Measurements from ENCODE around the gene SLC37A1. TPM values are rescaled to one million over a fixed set of nuclear protein-coding genes. Genes with fewer than 3 reads are reported as not detected.
A peak's percentile ranks its signal among the peaks of the same experiment; 100 is the strongest.

Gene SLC37A1
- total RNA-seq, 1 experiment from 2014 or later = 4.9 TPM

DNA sequence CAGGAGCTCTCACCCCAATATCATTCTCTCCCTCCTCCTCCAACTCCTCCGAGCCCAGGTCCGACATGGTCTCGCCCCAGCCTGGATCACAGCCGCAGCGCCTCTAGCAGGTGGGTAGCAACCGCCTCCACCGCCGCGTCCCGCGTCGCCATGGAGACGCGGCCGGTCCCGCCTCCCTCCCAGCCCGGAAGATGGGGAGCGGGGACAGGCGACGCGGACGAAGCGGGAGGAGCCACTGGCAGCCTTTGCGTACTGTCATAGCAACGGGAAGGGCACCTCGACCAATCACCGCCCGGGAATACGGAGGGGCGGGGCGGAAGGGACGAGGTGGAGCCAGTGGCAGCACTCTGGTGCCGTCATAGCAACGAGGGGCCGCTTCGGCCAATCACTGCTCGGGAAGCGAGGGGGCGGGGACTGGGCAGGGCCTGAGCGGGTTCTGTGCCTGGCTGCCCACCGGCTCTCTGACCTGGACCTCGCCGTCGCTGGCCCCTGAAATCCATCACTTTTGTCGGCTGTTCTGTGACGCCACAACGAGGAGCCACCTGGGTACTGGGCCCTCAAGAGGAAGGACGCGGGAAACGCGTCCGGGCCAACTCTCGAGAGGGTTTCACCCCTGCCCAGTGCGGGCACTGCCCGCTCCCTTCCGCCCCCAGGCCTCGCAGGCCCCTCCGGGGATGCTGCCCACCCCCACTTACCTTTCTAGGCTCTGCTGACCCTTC is 17.4 kb upstream of the SLC37A1 start, which contains the start of gene RSPH1:
TSS of gene RSPH1 (minus strand) at position 105 of the 719 bp plus-strand sequence. CDS start at position 67, 38 bp downstream.
- intact Hi-C loops (cut with micrococcal nuclease) = no loop called here
- ChIA-PET CTCF (interaction anchor here (0.6 to 1.8 kb wide), 4 partner anchors 9 to 596 kb away, joined by 3 to 8 read pairs (median 4); no protein-coding TSS in a partner anchor), POLR2A (interaction anchor here (0.6 to 2.8 kb wide), 7 partner anchors 8 to 297 kb away, joined by 3 to 29 read pairs (median 4); partner anchors contain the start of gene SLC37A1)
- H3K36me3 Mint-ChIP-seq (ENCODE audit: insufficient read depth, unreplicated experiment) = no peaks in the 10 kb centered on the region
- BruUV-seq (replicated peaks) = no TSS peak
- peak within 1 kb of the TSS; percentile 85 for H3K4me3 Mint-ChIP-seq (ENCODE audit: unreplicated experiment)
- H3K27me3 Mint-ChIP-seq (ENCODE audit: insufficient read depth, unreplicated experiment) = no peaks in the 10 kb centered on the region
- peak within 1 kb of the TSS; percentile 90 for H3K27ac Mint-ChIP-seq (ENCODE audit: low read depth, unreplicated experiment)
- peaks cover 7% of the 10 kb centered on the region for H3K4me1 Mint-ChIP-seq (ENCODE audit: insufficient read depth, unreplicated experiment)
- H3K9me3 Mint-ChIP-seq (ENCODE audit: unreplicated experiment) = no peaks in the 10 kb centered on the region
- DNase-seq (ENCODE audit: unreplicated experiment) = peak; percentile 99
- TF ChIP-seq, protein P1, sequence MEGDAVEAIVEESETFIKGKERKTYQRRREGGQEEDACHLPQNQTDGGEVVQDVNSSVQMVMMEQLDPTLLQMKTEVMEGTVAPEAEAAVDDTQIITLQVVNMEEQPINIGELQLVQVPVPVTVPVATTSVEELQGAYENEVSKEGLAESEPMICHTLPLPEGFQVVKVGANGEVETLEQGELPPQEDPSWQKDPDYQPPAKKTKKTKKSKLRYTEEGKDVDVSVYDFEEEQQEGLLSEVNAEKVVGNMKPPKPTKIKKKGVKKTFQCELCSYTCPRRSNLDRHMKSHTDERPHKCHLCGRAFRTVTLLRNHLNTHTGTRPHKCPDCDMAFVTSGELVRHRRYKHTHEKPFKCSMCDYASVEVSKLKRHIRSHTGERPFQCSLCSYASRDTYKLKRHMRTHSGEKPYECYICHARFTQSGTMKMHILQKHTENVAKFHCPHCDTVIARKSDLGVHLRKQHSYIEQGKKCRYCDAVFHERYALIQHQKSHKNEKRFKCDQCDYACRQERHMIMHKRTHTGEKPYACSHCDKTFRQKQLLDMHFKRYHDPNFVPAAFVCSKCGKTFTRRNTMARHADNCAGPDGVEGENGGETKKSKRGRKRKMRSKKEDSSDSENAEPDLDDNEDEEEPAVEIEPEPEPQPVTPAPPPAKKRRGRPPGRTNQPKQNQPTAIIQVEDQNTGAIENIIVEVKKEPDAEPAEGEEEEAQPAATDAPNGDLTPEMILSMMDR (IDR thresholded peaks at IDR 0.05; ENCODE audit: unreplicated experiment) = no peak

DNA sequence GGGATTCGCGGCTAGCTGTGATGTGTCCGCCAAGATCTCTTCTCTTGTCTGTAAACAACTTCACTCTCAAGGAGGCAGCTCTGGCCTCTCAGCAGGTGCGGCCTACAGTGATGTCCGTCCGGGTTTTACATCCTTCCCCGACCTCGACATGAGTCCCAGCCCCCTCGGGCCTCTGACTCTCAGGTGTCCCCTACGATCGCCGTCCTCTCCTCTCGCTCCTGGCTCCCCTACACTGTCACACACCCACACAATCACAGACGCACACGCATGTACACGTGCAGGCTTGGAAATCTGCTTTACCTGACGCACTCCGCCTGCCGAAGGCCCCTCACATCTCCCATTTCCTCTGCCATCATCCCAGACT is 16.8 kb upstream of the SLC37A1 start:
- POLR2A ChIA-PET = interaction anchor here (1.0 to 2.8 kb wide), 3 partner anchors 9 to 23 kb away, joined by 3 to 29 read pairs (median 5); partner anchors contain the start of gene SLC37A1
- H3K27ac Mint-ChIP-seq (ENCODE audit: low read depth, unreplicated experiment) = peak overlapping the region; percentile 90
- CTCF ChIA-PET = no interaction called here
- intact Hi-C loops (cut with micrococcal nuclease) = no loop called here
- BruUV-seq (replicated peaks) = TSS peak; percentile 84
- peak overlapping the region; percentile 85 for H3K4me3 Mint-ChIP-seq (ENCODE audit: unreplicated experiment)
- H3K4me1 Mint-ChIP-seq (ENCODE audit: insufficient read depth, unreplicated experiment) = peaks cover 7% of the 10 kb centered on the region
- H3K27me3 Mint-ChIP-seq (ENCODE audit: insufficient read depth, unreplicated experiment) = no peaks in the 10 kb centered on the region
- no peak for DNase-seq (ENCODE audit: unreplicated experiment)
- no peaks in the 10 kb centered on the region for H3K36me3 Mint-ChIP-seq (ENCODE audit: insufficient read depth, unreplicated experiment)
- TF ChIP-seq, protein P1 (IDR thresholded peaks at IDR 0.05; ENCODE audit: unreplicated experiment) = no peak
- no peaks in the 10 kb centered on the region for H3K9me3 Mint-ChIP-seq (ENCODE audit: unreplicated experiment)

DNA sequence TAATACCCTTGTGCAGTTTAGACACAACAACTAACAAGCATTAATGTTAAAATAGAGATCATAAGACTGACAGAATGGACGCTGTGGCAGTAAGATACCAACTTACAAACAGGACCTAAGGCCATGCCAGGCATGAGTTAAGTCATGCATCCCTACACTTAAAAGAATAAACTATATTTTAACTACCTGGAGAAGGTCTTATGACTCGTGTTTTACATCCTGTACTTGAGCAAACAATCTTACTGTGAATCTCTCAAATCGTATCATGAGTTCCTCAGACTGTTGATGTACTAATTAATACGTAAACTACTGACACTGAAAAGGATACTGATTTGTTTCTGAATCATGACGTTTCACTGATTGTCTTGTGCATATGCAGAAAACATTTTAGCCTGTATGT is 15.6 kb upstream of the SLC37A1 start:
- ChIA-PET POLR2A (interaction anchor here (1.2 to 2.8 kb wide), 2 partner anchors 10 to 15 kb away, joined by 5 to 29 read pairs; partner anchors contain the start of gene SLC37A1), CTCF (interaction anchor here (0.7 kb wide), 1 partner anchor 880 kb away, joined by 3 read pairs; no protein-coding TSS in a partner anchor)
- Mint-ChIP-seq H3K9me3 (ENCODE audit: unreplicated experiment) (no peaks in the 10 kb centered on the region), H3K4me3 (ENCODE audit: unreplicated experiment) (no peak overlapping the region), H3K27ac (ENCODE audit: low read depth, unreplicated experiment) (no peak overlapping the region), H3K27me3 (ENCODE audit: insufficient read depth, unreplicated experiment) (no peaks in the 10 kb centered on the region), H3K36me3 (ENCODE audit: insufficient read depth, unreplicated experiment) (no peaks in the 10 kb centered on the region), H3K4me1 (ENCODE audit: insufficient read depth, unreplicated experiment) (peaks cover 7% of the 10 kb centered on the region)
- no peak for DNase-seq (ENCODE audit: unreplicated experiment)
- intact Hi-C loops (cut with micrococcal nuclease) = no loop called here
- no TSS peak for BruUV-seq (replicated peaks)
- TF ChIP-seq, protein P1 (IDR thresholded peaks at IDR 0.05; ENCODE audit: unreplicated experiment) = no peak

DNA sequence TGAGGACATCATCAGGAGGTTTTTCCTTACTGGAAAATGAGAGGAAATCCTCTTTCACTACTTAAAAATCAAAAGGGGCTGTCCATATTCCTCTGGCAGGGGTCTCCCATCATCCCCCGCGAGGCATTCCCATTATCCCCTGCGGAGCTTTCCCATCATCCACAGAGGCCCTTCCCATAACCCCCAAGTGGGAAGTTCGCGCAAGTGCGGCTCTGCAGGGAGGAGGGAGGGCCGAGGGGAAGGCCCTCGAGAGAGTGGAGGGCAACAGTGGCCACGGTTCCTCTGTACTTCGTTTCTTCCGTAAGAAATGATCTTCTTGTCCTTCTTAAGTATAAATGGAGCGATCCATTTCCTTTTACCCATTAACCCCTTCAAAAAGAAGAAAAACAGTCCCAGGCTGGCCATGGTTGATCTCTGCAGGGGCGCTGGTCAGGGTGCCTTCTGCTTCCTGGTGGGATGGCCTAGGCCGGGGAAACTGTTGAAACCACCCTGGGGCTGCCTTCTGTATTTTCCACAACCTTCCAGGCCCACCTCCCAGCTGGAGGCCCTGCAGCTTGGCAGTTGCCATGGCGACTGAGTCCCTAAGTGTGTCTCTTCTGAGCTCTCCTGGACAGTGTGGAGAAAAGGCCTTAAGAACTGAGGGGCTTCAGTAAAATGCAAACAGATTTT is 14.1 kb upstream of the SLC37A1 start:
- Mint-ChIP-seq H3K4me3 (ENCODE audit: unreplicated experiment) (no peak overlapping the region), H3K27ac (ENCODE audit: low read depth, unreplicated experiment) (no peak overlapping the region), H3K9me3 (ENCODE audit: unreplicated experiment) (no peaks in the 10 kb centered on the region), H3K36me3 (ENCODE audit: insufficient read depth, unreplicated experiment) (no peaks in the 10 kb centered on the region), H3K27me3 (ENCODE audit: insufficient read depth, unreplicated experiment) (no peaks in the 10 kb centered on the region), H3K4me1 (ENCODE audit: insufficient read depth, unreplicated experiment) (peaks cover 7% of the 10 kb centered on the region)
- CTCF ChIA-PET = no interaction called here
- BruUV-seq (replicated peaks) = no TSS peak
- intact Hi-C loops (cut with micrococcal nuclease) = no loop called here
- POLR2A ChIA-PET = interaction anchor here (1.4 kb wide), 1 partner anchor 15 kb away, joined by 8 read pairs; no protein-coding TSS in a partner anchor
- DNase-seq (ENCODE audit: unreplicated experiment) = no peak
- TF ChIP-seq, protein P1 (IDR thresholded peaks at IDR 0.05; ENCODE audit: unreplicated experiment) = no peak

All from MCF 10A (cell line).